NCI-H2029 treated with DMSO at 0.1 percent for 48 hours (cell line): ENCODE measurements around the gene TAS2R43.
"Not testable (repeated sequence)": the region's sequence is repeated elsewhere in the genome, so short reads cannot be mapped to it uniquely, and the experiment has no call there.

Experiments
- DNase-seq: peaks from one replicate; lab custom pipeline; 2025; lab: John Stamatoyannopoulos, UW

Gene TAS2R43

GRCh38 chr12:11059784-11060183 is 32.3 kb downstream of the TAS2R43 start:
- DNase-seq = no peak

GRCh38 chr12:11059041-11059440 is 33.1 kb downstream of the TAS2R43 start:
- no peak for DNase-seq

GRCh38 chr12:11055306-11055705 is 36.8 kb downstream of the TAS2R43 start:
- no peak for DNase-seq

GRCh38 chr12:11049806-11050531 is 42.1 kb downstream of the TAS2R43 start:
- not testable (repeated sequence) for DNase-seq

- DNase-seq = not testable (repeated sequence)
Observed at GRCh38 chr12:11041366-11041765, 50.7 kb downstream of the TAS2R43 start.
